MCF 10A (cell line): ENCODE results near the gene LRRC23. TPM values are rescaled to one million over a fixed set of nuclear protein-coding genes. Genes with fewer than 3 reads are reported as not detected.

Experiments used
- BruUV-seq: library from RNA; stranded (reverse); fragments of 400-500 nt; replicated peaks from 2 replicates; lab custom pipeline; 2021; lab: Mats Ljungman, UMichigan
- CTCF ChIA-PET: fragments of 300-600 bp; sonication (Branson Sonifier 250); formaldehyde crosslinking; extraction: SDS; loops from one replicate; lab custom pipeline; 2021; ENCODE audit warnings: antibody characterized with exemption, inconsistent platforms; lab: Yijun Ruan, JAX
- POLR2A ChIA-PET: fragments of 300-600, 350-650 bp; sonication (Branson Sonifier 250); formaldehyde crosslinking; extraction: SDS; loops from one replicate; lab custom pipeline; 2020; ENCODE audit warnings: antibody characterized with exemption, inconsistent platforms; lab: Yijun Ruan, JAX
- DNase-seq: peaks from one replicate; pipeline ENCODE4 v3.0.0-alpha.2; 2018; ENCODE audit not compliant: unreplicated experiment
- H3K27ac Mint-ChIP-seq: one replicate; pipeline ENCODE4 v1.8.0; 2022; ENCODE audit warnings: mild to moderate bottlenecking, low read depth, mixed read lengths; ENCODE audit not compliant: unreplicated experiment
- H3K27me3 Mint-ChIP-seq: one replicate; pipeline ENCODE4 v1.8.0; 2022; ENCODE audit warnings: mixed read lengths; ENCODE audit not compliant: insufficient read depth, unreplicated experiment
- H3K36me3 Mint-ChIP-seq: one replicate; pipeline ENCODE4 v1.8.0; 2022; ENCODE audit warnings: mild to moderate bottlenecking, moderate library complexity, mixed read lengths; ENCODE audit not compliant: insufficient read depth, unreplicated experiment
- H3K4me1 Mint-ChIP-seq: one replicate; pipeline ENCODE4 v1.8.0; 2022; ENCODE audit warnings: mixed read lengths; ENCODE audit not compliant: insufficient read depth, unreplicated experiment
- H3K4me3 Mint-ChIP-seq: one replicate; pipeline ENCODE4 v1.8.0; 2022; ENCODE audit warnings: mild to moderate bottlenecking, moderate library complexity, mixed read lengths; ENCODE audit not compliant: unreplicated experiment
- H3K9me3 Mint-ChIP-seq: one replicate; pipeline ENCODE4 v1.8.0; 2022; ENCODE audit warnings: mixed read lengths; ENCODE audit not compliant: unreplicated experiment
- CTCF ChIP-seq: fragments of 200-600 bp; IDR thresholded peaks from one replicate; pipeline ENCODE4 v1.8.0; 2022; ENCODE audit warnings: antibody characterized with exemption, mild to moderate bottlenecking; ENCODE audit not compliant: unreplicated experiment
- intact Hi-C: fragments of 100-400 bp; cut with micrococcal nuclease; formaldehyde crosslinking; loops from 2 replicates; pipeline ENCODE4 v1.14.1; 2022
- total RNA-seq: library from RNA; stranded (reverse); gene quantifications from 2 replicates; pipeline ENCODE4 v1.2.3, GENCODE V29; 2022

LRRC23 gene
- total RNA-seq, 1 experiment from 2014 or later, result 7.5 TPM

GRCh38 chr12:6896846-6897435 is 7.7 kb upstream of the LRRC23 start:
- DNase-seq, result no peak
- no peaks in the 10 kb centered on the region for H3K9me3 Mint-ChIP-seq
- H3K4me3 Mint-ChIP-seq, result no peak overlapping the region
- no peaks in the 10 kb centered on the region for H3K36me3 Mint-ChIP-seq
- intact Hi-C loops, result no loop called here
- peaks cover 5% of the 10 kb centered on the region for H3K4me1 Mint-ChIP-seq
- BruUV-seq, result no TSS peak
- POLR2A ChIA-PET, result interaction anchor here (0.6 to 1.5 kb wide), 2 partner anchors 27 to 82 kb away, joined by 3 to 5 read pairs; no protein-coding TSS in a partner anchor
- TF ChIP-seq CTCF, result no peak
- H3K27me3 Mint-ChIP-seq, result no peaks in the 10 kb centered on the region
- H3K27ac Mint-ChIP-seq, result no peak overlapping the region
- CTCF ChIA-PET, result interaction anchor here (0.9 to 2.4 kb wide), 4 partner anchors 25 to 216 kb away, joined by 3 to 23 read pairs (median 4); partner anchors contain the start of gene SPSB2

DNA sequence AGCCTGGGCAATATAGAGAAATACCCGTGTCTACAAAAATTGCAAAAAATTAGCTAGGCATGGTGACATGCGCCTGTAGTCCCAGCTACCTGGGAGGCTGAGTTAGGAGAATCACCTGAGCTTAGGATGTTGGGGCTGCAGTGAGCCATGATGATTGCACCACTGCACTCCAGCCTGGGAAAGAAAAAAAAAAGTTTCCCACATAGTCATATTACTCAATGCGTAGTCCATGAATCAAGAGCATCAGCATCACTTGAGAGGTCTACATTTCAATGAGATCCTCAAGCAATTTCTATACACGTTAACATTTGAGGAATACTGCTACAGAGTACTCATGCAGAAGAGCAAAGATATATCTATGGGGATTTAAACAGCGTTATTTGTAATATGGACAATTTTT is 5.2 kb upstream of the LRRC23 start:
- Mint-ChIP-seq H3K9me3 (no peaks in the 10 kb centered on the region), H3K4me3 (no peak overlapping the region), H3K27me3 (no peaks in the 10 kb centered on the region), H3K36me3 (no peaks in the 10 kb centered on the region), H3K27ac (no peak overlapping the region), H3K4me1 (peaks cover 5% of the 10 kb centered on the region)
- ChIA-PET CTCF (interaction anchor here (0.9 to 1.9 kb wide), 2 partner anchors 8 to 25 kb away, joined by 4 to 5 read pairs; no protein-coding TSS in a partner anchor), POLR2A (interaction anchor here (0.6 to 1.7 kb wide), 3 partner anchors 27 to 499 kb away, joined by 3 to 5 read pairs (median 3); no protein-coding TSS in a partner anchor)
- no peak for TF ChIP-seq CTCF
- peak; percentile 15 for DNase-seq
- intact Hi-C loops, result no loop called here
- BruUV-seq, result no TSS peak

GRCh38 chr12:6899837-6900519 is 4.6 kb upstream of the LRRC23 start:
- Mint-ChIP-seq H3K4me3 (no peak overlapping the region), H3K36me3 (no peaks in the 10 kb centered on the region), H3K9me3 (no peaks in the 10 kb centered on the region), H3K4me1 (peaks cover 5% of the 10 kb centered on the region), H3K27ac (no peak overlapping the region), H3K27me3 (no peaks in the 10 kb centered on the region)
- POLR2A ChIA-PET, result interaction anchor here (0.6 to 1.7 kb wide), 4 partner anchors 9 to 500 kb away, joined by 3 to 5 read pairs (median 3); no protein-coding TSS in a partner anchor
- CTCF ChIA-PET, result interaction anchor here (0.6 to 1.9 kb wide), 5 partner anchors 8 to 374 kb away, joined by 3 to 6 read pairs (median 4); partner anchors contain the start of gene SPSB2
- intact Hi-C loops, result no loop called here
- BruUV-seq, result no TSS peak
- TF ChIP-seq CTCF, result no peak
- peak; percentile 40 for DNase-seq

DNA sequence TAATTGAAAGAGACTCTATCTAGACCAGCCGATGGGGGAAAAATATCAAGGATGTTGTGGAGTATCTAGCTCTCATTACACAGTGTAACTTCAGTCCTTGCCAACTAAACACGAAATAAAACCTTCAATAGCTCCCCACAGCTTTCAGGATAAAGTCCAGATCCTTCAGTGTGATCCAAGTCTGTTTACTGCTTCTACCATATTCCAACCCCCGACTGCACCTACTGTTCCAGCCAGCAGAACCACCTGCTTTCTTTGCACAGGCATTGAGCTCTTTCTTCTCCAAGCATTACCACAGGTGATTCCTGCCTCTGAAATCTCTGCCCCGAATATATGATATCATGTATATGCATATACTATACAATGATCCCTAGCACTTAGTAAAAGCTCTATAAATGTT is 2.2 kb upstream of the LRRC23 start:
- ChIA-PET CTCF (interaction anchor here (0.9 to 1.6 kb wide), 5 partner anchors 8 to 62 kb away, joined by 3 to 14 read pairs (median 3); no protein-coding TSS in a partner anchor), POLR2A (interaction anchor here (0.6 to 1.4 kb wide), 3 partner anchors 23 to 51 kb away, joined by 3 to 5 read pairs (median 4); no protein-coding TSS in a partner anchor)
- Mint-ChIP-seq H3K36me3 (no peaks in the 10 kb centered on the region), H3K27ac (no peak overlapping the region), H3K4me3 (no peak overlapping the region), H3K27me3 (no peaks in the 10 kb centered on the region), H3K4me1 (peaks cover 5% of the 10 kb centered on the region), H3K9me3 (no peaks in the 10 kb centered on the region)
- no peak for DNase-seq
- TF ChIP-seq CTCF, result no peak
- intact Hi-C loops, result no loop called here
- BruUV-seq, result no TSS peak
